GM18907 (cell line): Measurements from ENCODE around the gene TUBA4A.
A peak's percentile ranks its signal among the peaks of the same experiment; 100 is the strongest.
"Not testable (repeated sequence)": the region's sequence is repeated elsewhere in the genome, so short reads cannot be mapped to it uniquely, and the experiment has no call there.

ENCODE experiments used
- ATAC-seq: cut with Tn5 transposase; IDR thresholded peaks from one replicate; pipeline ENCODE4 v1.9.1; 2021; ENCODE audit warnings: mild to moderate bottlenecking, moderate library complexity; ENCODE audit not compliant: unreplicated experiment

Gene TUBA4A

GRCh38 chr2:219269362-219270054 is 15.8 kb upstream of the TUBA4A start:
- no peak for ATAC-seq

DNA sequence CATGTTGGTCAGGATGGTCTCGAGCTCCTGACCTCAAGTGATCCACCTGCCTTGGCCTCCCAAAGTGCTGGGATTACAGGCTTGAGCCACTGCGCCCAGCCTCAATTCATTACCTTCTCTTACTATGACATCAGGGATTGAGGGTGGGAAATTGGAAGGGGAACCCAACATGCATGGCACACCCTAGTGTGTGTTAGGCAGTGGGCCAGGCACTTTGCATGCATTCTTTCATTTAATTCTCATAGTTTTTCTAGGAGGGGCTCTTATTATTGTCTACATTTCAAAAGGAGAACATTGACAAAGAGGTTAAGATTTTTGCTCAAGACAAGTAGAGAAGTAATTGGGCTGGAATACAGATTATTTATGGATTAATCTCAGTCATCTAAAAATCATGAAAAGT is 14.6 kb upstream of the TUBA4A start:
- ATAC-seq = no peak

GRCh38 chr2:219266886-219267285 is 13.2 kb upstream of the TUBA4A start:
- no peak for ATAC-seq

- ATAC-seq = no peak
Observed at GRCh38 chr2:219266232-219266631, 12.5 kb upstream of the TUBA4A start.

GRCh38 chr2:219261024-219261855 is 7.5 kb upstream of the TUBA4A start:
- ATAC-seq = no peak

DNA sequence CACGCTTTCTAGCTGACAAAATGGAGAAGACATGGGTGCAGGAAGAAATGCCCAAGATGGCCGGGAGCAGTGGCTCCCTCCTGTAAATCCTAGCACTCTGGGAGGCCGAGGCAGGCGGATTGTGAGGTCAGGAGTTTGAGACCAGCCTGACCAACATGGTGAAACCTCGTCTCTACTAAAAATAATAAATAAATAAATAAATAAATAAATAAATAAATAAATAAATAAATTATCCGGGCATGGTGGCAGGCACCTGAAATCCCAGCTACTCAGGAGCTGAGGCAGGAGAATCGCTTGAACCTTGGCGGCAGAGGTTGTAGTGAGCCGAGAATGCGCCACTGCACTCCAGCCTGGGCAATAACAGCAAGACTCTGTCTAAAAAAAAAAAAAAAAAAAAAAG is 5.2 kb upstream of the TUBA4A start:
- ATAC-seq = not testable (repeated sequence)

GRCh38 chr2:219254590-219255201 is 978 bp upstream of the TUBA4A start:
- ATAC-seq = peak; percentile 29

- peak; percentile 10 for ATAC-seq
Observed at GRCh38 chr2:219252900-219253752, 592 bp downstream of the TUBA4A start, which contains the start of gene TUBA4B. Gene TUBA4B, plus strand, starts transcription at chr2:219253243. Its CDS starts 165 bp downstream, at chr2:219253408.

GRCh38 chr2:219252570-219252899 is 1.2 kb downstream of the TUBA4A start:
- ATAC-seq = no peak

GRCh38 chr2:219252084-219252483 is 1.6 kb downstream of the TUBA4A start:
- ATAC-seq = no peak

DNA sequence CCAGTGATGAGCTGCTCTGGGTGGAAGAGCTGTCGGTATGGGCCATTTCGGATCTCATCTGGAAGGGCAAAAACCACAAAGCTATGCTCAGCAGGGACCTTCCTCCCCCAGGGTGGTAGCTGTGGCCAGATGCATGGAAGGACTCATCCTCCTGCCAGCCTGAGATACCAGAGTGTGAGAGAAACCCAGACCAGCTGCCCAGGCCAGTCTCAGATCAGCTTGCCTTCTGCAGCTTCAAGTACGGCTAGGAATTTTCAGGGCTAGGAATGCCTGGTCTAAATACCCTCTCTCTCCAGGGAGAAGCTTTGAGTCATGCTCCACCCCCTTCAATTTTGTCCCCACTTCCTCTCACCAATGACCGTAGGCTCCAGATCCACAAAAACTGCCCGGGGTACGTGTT is 2.1 kb downstream of the TUBA4A start:
- no peak for ATAC-seq

GRCh38 chr2:219250049-219250781 is 3.5 kb downstream of the TUBA4A start:
- no peak for ATAC-seq

GRCh38 chr2:219249203-219249980 is 4.3 kb downstream of the TUBA4A start:
- peak; percentile 55 for ATAC-seq

- no peak for ATAC-seq
Observed at GRCh38 chr2:219248845-219249202, 4.9 kb downstream of the TUBA4A start.

GRCh38 chr2:219247678-219248642 is 5.8 kb downstream of the TUBA4A start:
- no peak for ATAC-seq

DNA sequence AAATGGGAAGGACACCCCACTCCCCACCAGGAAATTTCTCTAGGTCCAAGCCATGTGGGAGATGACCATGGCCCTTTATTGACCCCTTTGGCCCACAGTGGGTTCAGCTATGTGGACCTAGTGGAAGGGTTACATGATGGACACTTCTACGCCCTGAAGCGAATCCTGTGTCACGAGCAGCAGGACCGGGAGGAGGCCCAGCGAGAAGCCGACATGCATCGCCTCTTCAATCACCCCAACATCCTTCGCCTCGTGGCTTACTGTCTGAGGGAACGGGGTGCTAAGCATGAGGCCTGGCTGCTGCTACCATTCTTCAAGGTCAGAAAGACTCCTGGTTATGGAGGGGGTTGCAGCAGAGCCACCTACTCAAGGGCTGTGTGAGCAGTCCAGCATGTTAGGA is 7.2 kb downstream of the TUBA4A start:
- ATAC-seq = no peak

- no peak for ATAC-seq
Observed at GRCh38 chr2:219245899-219246230, 7.9 kb downstream of the TUBA4A start.

DNA sequence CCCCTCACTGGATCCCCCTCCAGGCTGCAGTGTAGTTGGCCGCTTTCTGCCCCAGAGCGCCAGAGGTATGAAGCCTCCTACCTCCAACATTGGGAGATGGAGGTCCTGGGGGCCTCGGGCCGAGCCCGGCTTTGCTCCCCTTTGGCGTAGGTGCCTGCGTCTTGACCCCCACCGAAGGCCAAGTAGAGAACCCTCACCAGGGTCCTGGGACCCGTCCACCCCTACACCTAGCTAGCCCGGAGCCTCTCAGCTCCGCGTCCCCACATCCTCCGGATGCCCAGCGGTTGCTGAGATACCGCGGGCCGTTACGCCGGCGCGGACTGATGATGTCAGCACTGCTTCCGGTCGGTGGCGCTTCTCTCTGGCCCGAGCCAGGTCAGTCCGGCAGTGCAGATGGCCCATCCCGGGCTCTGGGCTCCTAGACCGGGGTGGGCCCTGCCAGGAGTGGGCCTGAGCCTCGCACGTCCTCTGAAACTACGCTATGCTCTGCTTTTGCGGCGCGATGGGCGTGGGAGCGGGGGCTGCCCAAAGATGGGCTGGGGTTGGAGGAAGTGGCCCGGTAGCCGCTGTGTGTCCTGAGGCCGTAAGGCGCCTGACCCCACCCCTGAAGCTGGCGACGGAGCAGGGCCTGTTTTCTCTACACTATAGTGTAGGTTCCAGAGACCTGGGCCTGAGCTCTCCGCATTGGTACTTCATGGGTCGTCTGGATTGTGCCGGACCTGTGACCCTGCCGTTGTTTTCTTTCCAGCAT is 8.4 kb downstream of the TUBA4A start, which contains the start of the genes GLB1L and STK16:
GLB1L (minus strand) TSS at position 297 of the 751 bp plus-strand sequence. CDS start 1,871 bp downstream, outside the sequence.
STK16 (plus strand) TSS at position 332 of the 751 bp plus-strand sequence. CDS start 521 bp downstream, outside the sequence.
- ATAC-seq = peak; percentile 68
